ENCODE results near the gene MATCAP1. TPM values are rescaled to one million over a fixed set of nuclear protein-coding genes. Genes with fewer than 3 reads are reported as not detected.

MATCAP1 gene
- total and polyA plus RNA-seq, 2 of the 13 experiments (the other 11 are each of a cell fraction or from before 2014, with no cell fraction given): 11.2 to 24.5 TPM

DNA sequence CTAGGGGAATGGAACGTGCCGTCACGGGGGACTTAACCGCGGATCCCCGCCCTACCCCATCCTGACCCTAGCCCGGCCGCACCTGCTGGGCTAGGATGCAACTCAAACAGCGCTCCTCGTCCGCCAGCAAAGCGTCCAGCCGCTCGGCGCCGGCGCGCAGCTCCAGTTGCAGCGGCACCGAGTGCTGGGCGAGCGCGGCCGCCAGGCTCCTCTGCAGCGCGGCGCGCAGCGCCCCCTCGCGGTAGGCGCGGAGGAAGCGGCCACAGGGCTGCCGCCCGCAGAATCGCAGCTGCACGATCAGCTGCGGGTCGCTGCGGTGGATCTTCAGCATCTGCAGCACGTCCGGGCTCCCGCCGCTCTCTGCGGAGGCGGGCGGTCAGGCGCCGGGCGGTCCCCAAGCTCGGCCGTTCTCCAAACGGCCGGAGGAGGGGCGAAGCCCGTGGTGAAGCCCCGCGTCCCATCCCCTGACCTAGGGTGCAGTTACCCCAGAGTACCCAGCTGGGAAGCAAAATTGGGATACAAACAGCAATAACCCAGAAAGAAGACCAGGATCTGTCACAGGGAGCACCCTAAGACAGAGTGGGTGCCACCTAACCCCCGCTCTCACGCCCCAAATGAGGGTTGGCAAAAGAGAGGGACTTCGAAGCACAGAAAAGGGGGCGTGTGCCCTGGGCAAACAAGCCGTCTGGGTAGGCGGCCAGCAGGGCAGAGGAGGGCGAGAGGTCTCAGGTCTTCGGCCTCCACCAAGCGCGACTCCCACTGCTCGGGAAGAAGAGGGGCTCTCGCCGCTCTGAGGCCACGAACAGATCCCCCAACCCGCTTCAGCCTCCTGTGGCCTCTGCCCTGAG, 28.2 kb downstream of the MATCAP1 start (continued):
- peak; percentile 39; the same call in 1 of the 2 replicates for TF ChIP-seq YEATS4 (CRISPR knock-in tag; IDR thresholded peaks at IDR 0.05; ENCODE audit: borderline replicate concordance)
- TF ChIP-seq ELF3 (CRISPR knock-in tag; IDR thresholded peaks at IDR 0.05): peak; percentile 67; the same call in 1 of the 2 replicates
- TF ChIP-seq, protein P1, sequence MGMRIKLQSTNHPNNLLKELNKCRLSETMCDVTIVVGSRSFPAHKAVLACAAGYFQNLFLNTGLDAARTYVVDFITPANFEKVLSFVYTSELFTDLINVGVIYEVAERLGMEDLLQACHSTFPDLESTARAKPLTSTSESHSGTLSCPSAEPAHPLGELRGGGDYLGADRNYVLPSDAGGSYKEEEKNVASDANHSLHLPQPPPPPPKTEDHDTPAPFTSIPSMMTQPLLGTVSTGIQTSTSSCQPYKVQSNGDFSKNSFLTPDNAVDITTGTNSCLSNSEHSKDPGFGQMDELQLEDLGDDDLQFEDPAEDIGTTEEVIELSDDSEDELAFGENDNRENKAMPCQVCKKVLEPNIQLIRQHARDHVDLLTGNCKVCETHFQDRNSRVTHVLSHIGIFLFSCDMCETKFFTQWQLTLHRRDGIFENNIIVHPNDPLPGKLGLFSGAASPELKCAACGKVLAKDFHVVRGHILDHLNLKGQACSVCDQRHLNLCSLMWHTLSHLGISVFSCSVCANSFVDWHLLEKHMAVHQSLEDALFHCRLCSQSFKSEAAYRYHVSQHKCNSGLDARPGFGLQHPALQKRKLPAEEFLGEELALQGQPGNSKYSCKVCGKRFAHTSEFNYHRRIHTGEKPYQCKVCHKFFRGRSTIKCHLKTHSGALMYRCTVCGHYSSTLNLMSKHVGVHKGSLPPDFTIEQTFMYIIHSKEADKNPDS (CRISPR knock-in tag; IDR thresholded peaks at IDR 0.05): no peak
- TF ChIP-seq, protein P2, sequence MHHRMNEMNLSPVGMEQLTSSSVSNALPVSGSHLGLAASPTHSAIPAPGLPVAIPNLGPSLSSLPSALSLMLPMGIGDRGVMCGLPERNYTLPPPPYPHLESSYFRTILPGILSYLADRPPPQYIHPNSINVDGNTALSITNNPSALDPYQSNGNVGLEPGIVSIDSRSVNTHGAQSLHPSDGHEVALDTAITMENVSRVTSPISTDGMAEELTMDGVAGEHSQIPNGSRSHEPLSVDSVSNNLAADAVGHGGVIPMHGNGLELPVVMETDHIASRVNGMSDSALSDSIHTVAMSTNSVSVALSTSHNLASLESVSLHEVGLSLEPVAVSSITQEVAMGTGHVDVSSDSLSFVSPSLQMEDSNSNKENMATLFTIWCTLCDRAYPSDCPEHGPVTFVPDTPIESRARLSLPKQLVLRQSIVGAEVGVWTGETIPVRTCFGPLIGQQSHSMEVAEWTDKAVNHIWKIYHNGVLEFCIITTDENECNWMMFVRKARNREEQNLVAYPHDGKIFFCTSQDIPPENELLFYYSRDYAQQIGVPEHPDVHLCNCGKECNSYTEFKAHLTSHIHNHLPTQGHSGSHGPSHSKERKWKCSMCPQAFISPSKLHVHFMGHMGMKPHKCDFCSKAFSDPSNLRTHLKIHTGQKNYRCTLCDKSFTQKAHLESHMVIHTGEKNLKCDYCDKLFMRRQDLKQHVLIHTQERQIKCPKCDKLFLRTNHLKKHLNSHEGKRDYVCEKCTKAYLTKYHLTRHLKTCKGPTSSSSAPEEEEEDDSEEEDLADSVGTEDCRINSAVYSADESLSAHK (CRISPR knock-in tag; IDR thresholded peaks at IDR 0.05; ENCODE audit: borderline replicate concordance): no peak
- TF ChIP-seq, protein P3, sequence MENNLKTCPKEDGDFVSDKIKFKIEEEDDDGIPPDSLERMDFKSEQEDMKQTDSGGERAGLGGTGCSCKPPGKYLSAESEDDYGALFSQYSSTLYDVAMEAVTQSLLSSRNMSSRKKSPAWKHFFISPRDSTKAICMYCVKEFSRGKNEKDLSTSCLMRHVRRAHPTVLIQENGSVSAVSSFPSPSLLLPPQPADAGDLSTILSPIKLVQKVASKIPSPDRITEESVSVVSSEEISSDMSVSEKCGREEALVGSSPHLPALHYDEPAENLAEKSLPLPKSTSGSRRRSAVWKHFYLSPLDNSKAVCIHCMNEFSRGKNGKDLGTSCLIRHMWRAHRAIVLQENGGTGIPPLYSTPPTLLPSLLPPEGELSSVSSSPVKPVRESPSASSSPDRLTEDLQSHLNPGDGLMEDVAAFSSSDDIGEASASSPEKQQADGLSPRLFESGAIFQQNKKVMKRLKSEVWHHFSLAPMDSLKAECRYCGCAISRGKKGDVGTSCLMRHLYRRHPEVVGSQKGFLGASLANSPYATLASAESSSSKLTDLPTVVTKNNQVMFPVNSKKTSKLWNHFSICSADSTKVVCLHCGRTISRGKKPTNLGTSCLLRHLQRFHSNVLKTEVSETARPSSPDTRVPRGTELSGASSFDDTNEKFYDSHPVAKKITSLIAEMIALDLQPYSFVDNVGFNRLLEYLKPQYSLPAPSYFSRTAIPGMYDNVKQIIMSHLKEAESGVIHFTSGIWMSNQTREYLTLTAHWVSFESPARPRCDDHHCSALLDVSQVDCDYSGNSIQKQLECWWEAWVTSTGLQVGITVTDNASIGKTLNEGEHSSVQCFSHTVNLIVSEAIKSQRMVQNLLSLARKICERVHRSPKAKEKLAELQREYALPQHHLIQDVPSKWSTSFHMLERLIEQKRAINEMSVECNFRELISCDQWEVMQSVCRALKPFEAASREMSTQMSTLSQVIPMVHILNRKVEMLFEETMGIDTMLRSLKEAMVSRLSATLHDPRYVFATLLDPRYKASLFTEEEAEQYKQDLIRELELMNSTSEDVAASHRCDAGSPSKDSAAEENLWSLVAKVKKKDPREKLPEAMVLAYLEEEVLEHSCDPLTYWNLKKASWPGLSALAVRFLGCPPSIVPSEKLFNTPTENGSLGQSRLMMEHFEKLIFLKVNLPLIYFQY (CRISPR knock-in tag; IDR thresholded peaks at IDR 0.05; ENCODE audit: borderline replicate concordance): peak; percentile 47; the same call in 1 of the 2 replicates
- no peak for TF ChIP-seq ZNF562 (CRISPR knock-in tag; IDR thresholded peaks at IDR 0.05; ENCODE audit: borderline replicate concordance)
- TF ChIP-seq ZNF878 (CRISPR knock-in tag; IDR thresholded peaks at IDR 0.05): no peak
- no peak; the same call in 1 of the 2 replicates for TF ChIP-seq ZNF101 (CRISPR knock-in tag; IDR thresholded peaks at IDR 0.05; ENCODE audit: borderline replicate concordance, low read depth)
- TF ChIP-seq, protein P4, sequence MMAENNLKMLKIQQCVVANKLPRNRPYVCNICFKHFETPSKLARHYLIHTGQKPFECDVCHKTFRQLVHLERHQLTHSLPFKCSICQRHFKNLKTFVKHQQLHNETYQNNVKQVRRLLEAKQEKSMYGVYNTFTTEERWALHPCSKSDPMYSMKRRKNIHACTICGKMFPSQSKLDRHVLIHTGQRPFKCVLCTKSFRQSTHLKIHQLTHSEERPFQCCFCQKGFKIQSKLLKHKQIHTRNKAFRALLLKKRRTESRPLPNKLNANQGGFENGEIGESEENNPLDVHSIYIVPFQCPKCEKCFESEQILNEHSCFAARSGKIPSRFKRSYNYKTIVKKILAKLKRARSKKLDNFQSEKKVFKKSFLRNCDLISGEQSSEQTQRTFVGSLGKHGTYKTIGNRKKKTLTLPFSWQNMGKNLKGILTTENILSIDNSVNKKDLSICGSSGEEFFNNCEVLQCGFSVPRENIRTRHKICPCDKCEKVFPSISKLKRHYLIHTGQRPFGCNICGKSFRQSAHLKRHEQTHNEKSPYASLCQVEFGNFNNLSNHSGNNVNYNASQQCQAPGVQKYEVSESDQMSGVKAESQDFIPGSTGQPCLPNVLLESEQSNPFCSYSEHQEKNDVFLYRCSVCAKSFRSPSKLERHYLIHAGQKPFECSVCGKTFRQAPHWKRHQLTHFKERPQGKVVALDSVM (CRISPR knock-in tag; IDR thresholded peaks at IDR 0.05): 0 out of 2 replicates have a peak, but pooled peaks have one; percentile 27
- TF ChIP-seq, protein P5, sequence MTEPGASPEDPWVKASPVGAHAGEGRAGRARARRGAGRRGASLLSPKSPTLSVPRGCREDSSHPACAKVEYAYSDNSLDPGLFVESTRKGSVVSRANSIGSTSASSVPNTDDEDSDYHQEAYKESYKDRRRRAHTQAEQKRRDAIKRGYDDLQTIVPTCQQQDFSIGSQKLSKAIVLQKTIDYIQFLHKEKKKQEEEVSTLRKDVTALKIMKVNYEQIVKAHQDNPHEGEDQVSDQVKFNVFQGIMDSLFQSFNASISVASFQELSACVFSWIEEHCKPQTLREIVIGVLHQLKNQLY (CRISPR knock-in tag; IDR thresholded peaks at IDR 0.05): no peak
- no peak for TF ChIP-seq SIN3A (IDR thresholded peaks at IDR 0.05; ENCODE audit: borderline replicate concordance, low read depth, low read length)
- no peak for TF ChIP-seq ZNF24 (IDR thresholded peaks at IDR 0.05)
- TF ChIP-seq, protein P6, sequence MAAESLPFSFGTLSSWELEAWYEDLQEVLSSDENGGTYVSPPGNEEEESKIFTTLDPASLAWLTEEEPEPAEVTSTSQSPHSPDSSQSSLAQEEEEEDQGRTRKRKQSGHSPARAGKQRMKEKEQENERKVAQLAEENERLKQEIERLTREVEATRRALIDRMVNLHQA (CRISPR knock-in tag; IDR thresholded peaks at IDR 0.05): no peak
- no peak for TF ChIP-seq ZNF510 (CRISPR knock-in tag; IDR thresholded peaks at IDR 0.05; ENCODE audit: low read depth)

Measured in HepG2 (cell line).